Vagina (tissue), 2 donors: Measurements from ENCODE around the gene MALRD1. TPM values are rescaled to one million over a fixed set of nuclear protein-coding genes. Genes with fewer than 3 reads are reported as not detected.

ENCODE experiments used
- DNase-seq, 2 donors: peaks; one replicate each; pipeline ENCODE4 v3.0.0-alpha.2; 2017; ENCODE audit errors: extremely low spot score in 2 of 2
- H3K27ac ChIP-seq: fragments of 200-600 bp; sonication (generic); one replicate; pipeline ENCODE4 v1.5.1; 2019
- H3K27me3 ChIP-seq: fragments of 200-600 bp; sonication (generic); one replicate; pipeline ENCODE4 v1.5.1; 2019
- H3K36me3 ChIP-seq, 2 donors: fragments of 200-600 bp; sonication (generic); one replicate each; pipeline ENCODE4 v1.5.1; 2017 to 2019
- H3K4me1 ChIP-seq: fragments of 200-600 bp; sonication (generic); one replicate; pipeline ENCODE4 v1.5.1; 2019
- H3K4me3 ChIP-seq, 2 donors: fragments of 200-600 bp; sonication (generic); 1 replicate in 1 of 2; 2 replicates in 1 of 2; pipeline ENCODE4 v1.5.1; 2016 to 2019
- H3K9me3 ChIP-seq: fragments of 200-600 bp; sonication (generic); one replicate; pipeline ENCODE4 v1.5.1; 2019
- CTCF ChIP-seq, 3 experiments: fragments of 450-650 bp in 2 of 3; fragments of 200-600 bp in 1 of 3; sonication (generic) in 1 of 3; IDR thresholded peaks; one replicate each; pipeline ENCODE4 v1.5.1; 2017 to 2019; ENCODE audit warnings: antibody characterized with exemption in 3 of 3, mild to moderate bottlenecking in 2 of 3, moderate library complexity in 2 of 3
- POLR2A ChIP-seq, 2 donors: fragments of 450-650 bp; IDR thresholded peaks; one replicate each; pipeline ENCODE4 v1.6.1; 2017; ENCODE audit warnings: antibody characterized with exemption in 2 of 2, mild to moderate bottlenecking in 2 of 2, moderate library complexity in 2 of 2
- POLR2AphosphoS5 ChIP-seq, 2 donors: sonication (generic); formaldehyde crosslinking; IDR thresholded peaks; one replicate each; pipeline ENCODE4 v1.9.0; 2017; ENCODE audit warnings: antibody characterized with exemption in 2 of 2, mild to moderate bottlenecking in 2 of 2, low read depth in 1 of 2; ENCODE audit not compliant: insufficient read depth in 1 of 2
- intact Hi-C: fragments of 100-400 bp; cut with DNase I; formaldehyde crosslinking; loops from one replicate; pipeline ENCODE4 v1.15.1; 2023
- total RNA-seq: library from RNA; depleted of rRNA; stranded (reverse); fragments of >200 nt; gene quantifications from one replicate; pipeline ENCODE4 v1.2.3, GENCODE V29; 2016

Gene MALRD1
- total RNA-seq, 1 donor from 2014 or later = 2.0 TPM

- no peaks in the 10 kb centered on the region for H3K4me1 ChIP-seq
- intact Hi-C loops = no loop called here
- DNase-seq = no peak
- TF ChIP-seq CTCF (IDR thresholded peaks at IDR 0.05) = no peak
- TF ChIP-seq POLR2A (IDR thresholded peaks at IDR 0.05) = no peak
- TF ChIP-seq POLR2AphosphoS5 (IDR thresholded peaks at IDR 0.05; ENCODE audit: insufficient read depth in 1 of 2, low read depth in 1 of 2) = no peak
- H3K4me3 ChIP-seq = peak overlapping the region; percentile 16 to 17
- H3K27me3 ChIP-seq = no peaks in the 10 kb centered on the region
- peak overlapping the region; percentile 6 for H3K27ac ChIP-seq
- no peaks in the 10 kb centered on the region for H3K36me3 ChIP-seq
- no peaks in the 10 kb centered on the region for H3K9me3 ChIP-seq
These were observed 590.3 kb downstream of the MALRD1 start for GRCh38 chr10:19638896-19639233.

- H3K4me1 ChIP-seq = no peaks in the 10 kb centered on the region
- intact Hi-C loops = no loop called here
These were observed 592.1 kb downstream of the MALRD1 start for GRCh38 chr10:19640566-19641263.

GRCh38 chr10:19651549-19651948 lies 602.9 kb downstream of the MALRD1 start:
- no peaks in the 10 kb centered on the region for H3K4me1 ChIP-seq
- no peak for TF ChIP-seq POLR2A (IDR thresholded peaks at IDR 0.05)
- TF ChIP-seq POLR2AphosphoS5 (IDR thresholded peaks at IDR 0.05; ENCODE audit: insufficient read depth in 1 of 2, low read depth in 1 of 2) = no peak
- TF ChIP-seq CTCF (IDR thresholded peaks at IDR 0.05) = no peak
- no peaks in the 10 kb centered on the region for H3K9me3 ChIP-seq
- H3K4me3 ChIP-seq = no peak overlapping the region
- no peaks in the 10 kb centered on the region for H3K36me3 ChIP-seq
- H3K27ac ChIP-seq = no peak overlapping the region
- DNase-seq = no peak
- H3K27me3 ChIP-seq = no peaks in the 10 kb centered on the region
- intact Hi-C loops = no loop called here

More at GRCh38 chr10:19640566-19641263, 592.1 kb downstream of the MALRD1 start:
- Histone ChIP-seq H3K27ac (no peak overlapping the region), H3K36me3 (no peaks in the 10 kb centered on the region), H3K9me3 (no peaks in the 10 kb centered on the region), H3K4me3 (no peak overlapping the region), H3K27me3 (no peaks in the 10 kb centered on the region)
- TF ChIP-seq POLR2AphosphoS5 (IDR thresholded peaks at IDR 0.05; ENCODE audit: insufficient read depth in 1 of 2, low read depth in 1 of 2) (no peak), POLR2A (IDR thresholded peaks at IDR 0.05) (no peak), CTCF (IDR thresholded peaks at IDR 0.05) (no peak)
- DNase-seq = no peak

GRCh38 chr10:19652750-19653149 lies 604.1 kb downstream of the MALRD1 start:
- no peaks in the 10 kb centered on the region for H3K9me3 ChIP-seq

More at GRCh38 chr10:19652750-19653149, 604.1 kb downstream of the MALRD1 start:
- TF ChIP-seq CTCF (IDR thresholded peaks at IDR 0.05) = no peak
- no peak for TF ChIP-seq POLR2A (IDR thresholded peaks at IDR 0.05)
- TF ChIP-seq POLR2AphosphoS5 (IDR thresholded peaks at IDR 0.05; ENCODE audit: insufficient read depth in 1 of 2, low read depth in 1 of 2) = no peak
- Histone ChIP-seq H3K4me3 (no peak overlapping the region), H3K27me3 (no peaks in the 10 kb centered on the region), H3K27ac (no peak overlapping the region), H3K4me1 (no peaks in the 10 kb centered on the region), H3K36me3 (no peaks in the 10 kb centered on the region)
- intact Hi-C loops = no loop called here
- no peak for DNase-seq
